T-helper 1 cell treated with Interleukin-12 subunit alpha and Interleukin-12 subunit beta and Interleukin-4 antibody, amounts not matched to agents 30 μg/mL and 1 μg/mL, for 36 hours (primary cell): ENCODE measurements around the gene IRF3.

ENCODE experiments used
- H3K27ac Mint-ChIP-seq: one replicate; pipeline ENCODE4 v1.8.0; 2021; ENCODE audit warnings: mild to moderate bottlenecking, mixed read lengths
- H3K27me3 Mint-ChIP-seq: one replicate; pipeline ENCODE4 v1.8.0; 2021; ENCODE audit warnings: low read depth, mixed read lengths
- H3K36me3 Mint-ChIP-seq: one replicate; pipeline ENCODE4 v1.8.0; 2021; ENCODE audit warnings: low read depth, mixed read lengths
- H3K4me1 Mint-ChIP-seq: one replicate; pipeline ENCODE4 v1.8.0; 2021; ENCODE audit warnings: low read depth, mixed read lengths
- H3K4me3 Mint-ChIP-seq: one replicate; pipeline ENCODE4 v1.8.0; 2021; ENCODE audit warnings: mild to moderate bottlenecking, moderate library complexity, mixed read lengths
- H3K9me3 Mint-ChIP-seq: one replicate; pipeline ENCODE4 v1.8.0; 2021; ENCODE audit warnings: mixed read lengths

Gene IRF3

DNA sequence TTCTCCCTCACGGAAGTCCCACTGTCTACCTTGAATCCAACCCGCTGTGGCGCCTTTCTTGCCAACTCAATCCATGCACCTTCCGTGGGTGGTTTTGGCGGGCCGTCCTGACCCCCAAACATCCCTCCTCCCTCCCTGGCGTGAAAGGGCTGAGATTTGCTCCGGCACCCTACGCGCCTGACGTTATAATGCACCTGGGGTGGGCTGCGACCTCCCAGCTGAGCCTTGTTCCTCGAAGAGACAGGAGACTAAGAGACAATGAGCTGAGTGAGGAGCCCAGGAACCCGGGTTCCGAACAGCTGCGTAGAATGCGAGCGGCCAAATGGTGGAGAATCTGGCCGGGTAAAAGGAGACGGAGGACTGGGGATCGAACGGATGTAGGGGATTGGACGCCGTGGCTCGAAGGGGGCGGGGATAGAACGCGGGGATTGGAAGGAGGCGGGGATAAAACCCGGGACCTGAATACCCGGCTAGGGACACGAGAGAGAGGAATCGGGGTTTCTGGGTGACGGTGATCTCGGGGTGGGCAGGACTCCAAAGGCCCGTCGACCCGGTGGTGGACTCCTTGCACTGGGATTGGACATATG is 25.1 kb upstream of the IRF3 start, which contains the start of gene CPT1C:
Gene CPT1C (plus strand): TSS at position 461 of the 587 bp plus-strand sequence. CDS start 1,137 bp downstream, outside the sequence.
- H3K27ac Mint-ChIP-seq, result peak within 1 kb of the TSS; percentile 47
- peaks cover 18% of the 10 kb centered on the region for H3K4me1 Mint-ChIP-seq
- H3K27me3 Mint-ChIP-seq, result peaks cover 12% of the 10 kb centered on the region
- peaks cover 12% of the 10 kb centered on the region for H3K36me3 Mint-ChIP-seq
- H3K4me3 Mint-ChIP-seq, result peak within 1 kb of the TSS; percentile 93
- no peaks in the 10 kb centered on the region for H3K9me3 Mint-ChIP-seq

GRCh38 chr19:49690079-49690655 is 24.5 kb upstream of the IRF3 start:
- peaks cover 18% of the 10 kb centered on the region for H3K4me1 Mint-ChIP-seq
- H3K36me3 Mint-ChIP-seq, result peaks cover 16% of the 10 kb centered on the region
- peak overlapping the region; percentile 93 for H3K4me3 Mint-ChIP-seq
- no peaks in the 10 kb centered on the region for H3K9me3 Mint-ChIP-seq
- peaks cover 12% of the 10 kb centered on the region for H3K27me3 Mint-ChIP-seq
- H3K27ac Mint-ChIP-seq, result peak overlapping the region; percentile 41

GRCh38 chr19:49689133-49690078 is 23.7 kb upstream of the IRF3 start, which contains the start of gene ADM5:
Gene ADM5 (plus strand): TSS chr19:49689594. CDS start chr19:49689838, 244 bp downstream.
- Mint-ChIP-seq H3K27ac (peak within 1 kb of the TSS; percentile 41), H3K4me3 (peak within 1 kb of the TSS; percentile 93), H3K27me3 (peaks cover 12% of the 10 kb centered on the region), H3K36me3 (peaks cover 18% of the 10 kb centered on the region), H3K4me1 (peaks cover 18% of the 10 kb centered on the region), H3K9me3 (no peaks in the 10 kb centered on the region)

GRCh38 chr19:49688531-49689132 is 23.0 kb upstream of the IRF3 start:
- Mint-ChIP-seq H3K36me3 (peaks cover 23% of the 10 kb centered on the region), H3K27ac (no peak overlapping the region), H3K4me3 (no peak overlapping the region), H3K9me3 (no peaks in the 10 kb centered on the region), H3K4me1 (peaks cover 18% of the 10 kb centered on the region), H3K27me3 (peaks cover 12% of the 10 kb centered on the region)

DNA sequence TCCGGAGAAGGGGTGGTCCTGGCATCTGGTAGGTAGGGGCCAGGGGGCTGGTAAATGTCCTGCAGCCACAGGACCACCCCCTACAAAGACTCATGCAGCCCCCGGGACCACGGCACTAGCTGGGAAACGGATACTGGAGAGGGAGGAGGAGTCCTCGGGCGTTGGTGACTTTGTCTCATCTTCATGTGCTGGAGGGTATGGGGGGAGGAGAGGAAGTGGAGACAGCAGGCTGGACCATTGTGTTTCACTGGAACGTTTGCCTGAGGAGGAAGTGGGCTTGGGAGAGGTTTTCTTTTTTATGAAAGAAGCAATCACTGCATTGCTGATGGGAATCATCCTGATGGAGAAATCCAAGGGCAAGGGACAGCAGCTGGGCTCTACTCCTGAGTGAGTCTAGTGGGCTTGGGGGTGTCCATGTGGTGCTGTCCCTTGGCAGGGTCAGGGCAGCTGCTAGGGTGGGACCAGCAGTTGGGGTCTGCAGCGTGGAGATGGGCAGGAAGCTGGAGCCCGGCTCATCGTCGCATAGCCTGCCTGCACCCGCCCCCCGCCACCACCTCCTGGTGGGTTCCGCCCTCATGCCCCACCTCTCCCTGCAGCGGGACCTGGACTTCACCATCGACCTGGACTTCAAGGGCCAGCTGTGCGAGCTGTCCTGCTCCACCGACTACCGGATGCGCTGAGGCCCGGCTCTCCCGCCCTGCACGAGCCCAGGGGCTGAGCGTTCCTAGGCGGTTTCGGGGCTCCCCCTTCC is 22.1 kb upstream of the IRF3 start:
- Mint-ChIP-seq H3K27ac (peak overlapping the region; percentile 17), H3K36me3 (peaks cover 23% of the 10 kb centered on the region), H3K4me1 (peaks cover 18% of the 10 kb centered on the region), H3K27me3 (peaks cover 12% of the 10 kb centered on the region), H3K4me3 (no peak overlapping the region), H3K9me3 (no peaks in the 10 kb centered on the region)

DNA sequence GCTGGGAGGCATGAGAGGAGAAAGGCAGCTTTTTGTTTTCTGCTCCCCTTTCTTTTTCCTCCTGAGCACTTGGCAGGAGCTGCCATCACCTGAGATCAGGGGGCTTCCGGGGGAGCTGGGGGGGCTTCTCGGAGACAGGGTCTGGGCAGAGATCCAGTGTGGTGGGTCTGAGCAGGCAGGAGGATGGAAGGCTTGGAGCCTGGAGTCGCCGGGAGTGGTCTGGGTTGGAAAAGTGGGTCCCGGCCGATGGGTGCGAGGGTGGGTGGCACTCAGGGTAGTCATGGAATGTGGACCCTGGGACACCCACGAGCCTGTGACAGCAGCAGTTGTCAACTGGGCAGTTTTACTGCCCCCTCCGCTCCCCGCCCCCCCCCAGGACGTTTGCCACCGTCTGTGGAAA is 21.5 kb upstream of the IRF3 start:
- Mint-ChIP-seq H3K9me3 (no peaks in the 10 kb centered on the region), H3K27ac (no peak overlapping the region), H3K27me3 (peaks cover 8% of the 10 kb centered on the region), H3K4me1 (peaks cover 21% of the 10 kb centered on the region), H3K4me3 (no peak overlapping the region), H3K36me3 (peaks cover 23% of the 10 kb centered on the region)

DNA sequence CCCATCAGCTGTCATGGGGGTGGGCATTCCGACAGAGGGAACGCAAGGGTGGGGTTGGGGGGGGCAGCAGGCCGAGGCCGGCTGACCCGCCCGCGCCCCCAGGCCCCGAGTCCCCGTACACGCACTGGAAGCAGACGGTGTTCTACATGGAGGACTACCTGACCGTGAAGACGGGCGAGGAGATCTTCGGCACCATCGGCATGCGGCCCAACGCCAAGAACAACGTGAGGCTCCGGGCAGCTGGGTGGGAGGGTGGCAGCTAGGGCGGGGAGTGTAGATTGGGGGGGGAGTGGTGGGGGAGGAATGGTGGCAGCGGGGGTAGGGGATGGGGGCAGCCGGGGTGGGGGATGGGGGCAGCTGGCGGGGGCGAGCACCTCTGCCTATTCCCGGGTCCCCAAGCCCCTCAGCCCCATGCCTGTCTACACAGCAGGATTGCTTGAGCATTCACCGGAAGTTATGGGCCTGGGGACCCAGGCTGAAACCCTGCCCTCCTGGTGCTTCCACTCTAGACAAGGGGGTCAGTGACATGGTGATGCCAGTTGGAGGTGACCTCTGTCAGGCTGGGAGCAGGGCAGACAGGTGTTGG is 20.9 kb upstream of the IRF3 start:
- peaks cover 26% of the 10 kb centered on the region for H3K36me3 Mint-ChIP-seq
- peaks cover 21% of the 10 kb centered on the region for H3K4me1 Mint-ChIP-seq
- H3K9me3 Mint-ChIP-seq, result no peaks in the 10 kb centered on the region
- H3K27me3 Mint-ChIP-seq, result peaks cover 8% of the 10 kb centered on the region
- H3K4me3 Mint-ChIP-seq, result no peak overlapping the region
- H3K27ac Mint-ChIP-seq, result no peak overlapping the region

- Mint-ChIP-seq H3K27me3 (peaks cover 7% of the 10 kb centered on the region), H3K36me3 (peaks cover 27% of the 10 kb centered on the region), H3K9me3 (no peaks in the 10 kb centered on the region), H3K4me3 (no peak overlapping the region), H3K4me1 (peaks cover 18% of the 10 kb centered on the region), H3K27ac (peak overlapping the region; percentile 41)
These were observed 20.2 kb upstream of the IRF3 start for GRCh38 chr19:49685845-49686332.

DNA sequence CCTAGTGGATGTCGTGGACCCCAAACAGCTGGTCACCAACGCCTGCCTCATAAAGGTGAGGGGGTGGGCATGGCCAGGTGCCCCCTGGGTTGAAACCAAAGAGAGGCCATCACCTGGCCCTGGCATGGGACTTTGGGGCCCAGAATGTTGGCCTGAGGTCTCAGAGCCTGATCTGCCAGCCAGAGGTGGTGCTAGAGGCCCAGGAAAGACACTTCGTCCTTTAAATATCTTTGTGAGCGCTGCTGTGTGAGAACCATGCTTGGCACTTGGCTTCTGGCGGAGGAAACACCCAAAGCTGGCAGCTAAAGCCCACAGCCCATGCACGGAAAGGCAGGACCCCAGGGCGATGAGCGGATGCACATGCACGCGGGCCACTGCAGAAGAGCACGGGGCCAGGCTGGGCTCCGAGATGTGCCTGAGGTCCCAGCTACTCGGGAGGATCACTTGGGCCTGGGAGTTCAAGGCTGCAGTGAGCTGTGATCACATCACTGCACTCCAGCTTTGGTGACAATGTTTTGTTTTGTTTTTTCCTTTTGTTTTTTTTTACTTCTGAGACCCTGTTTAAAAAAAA is 19.4 kb upstream of the IRF3 start:
- Mint-ChIP-seq H3K4me1 (peaks cover 14% of the 10 kb centered on the region), H3K4me3 (no peak overlapping the region), H3K36me3 (peaks cover 25% of the 10 kb centered on the region), H3K27me3 (no peaks in the 10 kb centered on the region), H3K27ac (no peak overlapping the region), H3K9me3 (no peaks in the 10 kb centered on the region)

DNA sequence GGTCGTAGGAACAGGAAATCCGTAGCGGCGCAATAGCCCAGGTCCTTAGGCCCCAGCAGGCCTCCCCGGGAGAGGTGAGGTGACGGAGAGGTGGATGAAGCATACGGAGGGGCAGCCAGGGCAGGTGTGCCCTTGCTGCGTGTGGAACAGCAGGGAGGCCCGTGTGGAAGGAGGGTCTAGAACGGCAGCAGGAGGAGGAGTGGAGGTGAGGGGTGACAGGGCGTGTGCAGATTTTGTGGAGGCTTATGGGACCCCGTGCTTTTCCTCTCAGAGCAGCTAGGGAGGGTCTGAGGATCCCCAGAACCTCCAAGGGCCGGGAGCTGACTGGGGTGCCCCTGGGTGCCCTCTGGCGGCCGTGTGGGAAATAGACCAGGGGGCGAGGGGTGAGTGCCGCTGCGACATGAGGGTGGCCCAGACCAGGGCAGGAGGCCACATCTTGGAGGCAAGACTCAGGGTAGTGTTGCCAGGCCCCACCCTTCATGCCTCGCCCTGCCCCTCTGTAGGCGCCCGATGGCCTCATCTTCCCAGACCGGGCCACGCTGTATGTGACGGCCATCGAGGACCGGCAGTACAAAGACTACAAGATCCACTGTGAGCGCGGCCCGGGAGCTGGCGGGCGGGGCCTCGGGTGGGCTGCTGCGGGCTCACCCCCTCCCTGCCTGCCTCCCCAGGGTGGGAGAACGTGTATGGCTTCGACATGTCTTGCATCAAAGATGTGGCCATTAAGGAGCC is 18.8 kb upstream of the IRF3 start:
- Mint-ChIP-seq H3K4me3 (no peak overlapping the region), H3K36me3 (peaks cover 21% of the 10 kb centered on the region), H3K4me1 (peaks cover 16% of the 10 kb centered on the region), H3K9me3 (no peaks in the 10 kb centered on the region), H3K27ac (no peak overlapping the region), H3K27me3 (no peaks in the 10 kb centered on the region)

DNA sequence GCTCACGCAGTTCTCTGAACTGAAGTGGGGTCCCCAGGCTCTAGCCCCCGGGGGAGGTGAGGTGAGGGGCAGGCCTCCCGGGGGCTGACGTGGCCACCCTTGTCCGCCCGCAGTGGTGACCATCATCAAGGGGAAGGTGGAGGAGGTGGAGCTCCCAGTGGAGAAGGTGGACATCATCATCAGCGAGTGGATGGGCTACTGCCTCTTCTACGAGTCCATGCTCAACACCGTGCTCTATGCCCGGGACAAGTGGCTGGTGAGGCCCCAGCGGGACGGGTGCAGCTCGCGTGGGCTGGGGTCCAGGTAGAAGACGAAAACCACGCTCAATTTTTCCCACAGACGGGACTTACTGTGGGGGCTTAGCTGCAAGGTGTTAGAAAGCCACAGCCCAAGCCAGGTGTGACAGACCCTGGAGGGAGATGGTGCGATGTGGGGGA is 18.2 kb upstream of the IRF3 start:
- Mint-ChIP-seq H3K4me3 (no peak overlapping the region), H3K4me1 (peaks cover 16% of the 10 kb centered on the region), H3K27ac (no peak overlapping the region), H3K36me3 (peaks cover 21% of the 10 kb centered on the region), H3K9me3 (no peaks in the 10 kb centered on the region), H3K27me3 (no peaks in the 10 kb centered on the region)

- Mint-ChIP-seq H3K4me1 (peaks cover 21% of the 10 kb centered on the region), H3K27ac (no peak overlapping the region), H3K9me3 (no peaks in the 10 kb centered on the region)
These were observed 16.6 kb upstream of the IRF3 start for GRCh38 chr19:49682274-49682673.

DNA sequence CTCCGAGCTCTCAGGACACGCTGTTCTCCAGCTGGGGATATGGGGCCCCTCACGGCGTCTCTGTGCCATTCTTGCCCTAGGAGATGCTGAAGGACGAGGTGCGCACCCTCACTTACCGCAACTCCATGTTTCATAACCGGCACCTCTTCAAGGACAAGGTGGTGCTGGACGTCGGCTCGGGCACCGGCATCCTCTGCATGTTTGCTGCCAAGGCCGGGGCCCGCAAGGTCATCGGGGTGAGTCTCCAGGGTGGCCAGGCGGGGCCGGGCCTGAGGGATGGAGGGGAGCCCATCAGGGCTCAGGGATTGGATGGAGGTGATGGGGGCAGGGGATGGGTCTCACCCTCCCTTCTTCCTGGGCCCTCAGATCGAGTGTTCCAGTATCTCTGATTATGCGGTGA is 16.2 kb upstream of the IRF3 start:
- H3K27ac Mint-ChIP-seq, result no peak overlapping the region
- no peaks in the 10 kb centered on the region for H3K27me3 Mint-ChIP-seq
- H3K4me1 Mint-ChIP-seq, result peaks cover 21% of the 10 kb centered on the region
- H3K4me3 Mint-ChIP-seq, result no peak overlapping the region
- no peaks in the 10 kb centered on the region for H3K9me3 Mint-ChIP-seq
- peaks cover 19% of the 10 kb centered on the region for H3K36me3 Mint-ChIP-seq

More at GRCh38 chr19:49682274-49682673, 16.6 kb upstream of the IRF3 start:
- H3K4me3 Mint-ChIP-seq, result no peak overlapping the region
- no peaks in the 10 kb centered on the region for H3K27me3 Mint-ChIP-seq
- H3K36me3 Mint-ChIP-seq, result peaks cover 19% of the 10 kb centered on the region
